WI38 (cell line): ENCODE data around the gene ABI1.

Experiments used
- H3K4me3 ChIP-seq: 2 replicates; pipeline ENCODE4 v1.5.1; 2011; ENCODE audit warnings: low read depth, mild to moderate bottlenecking, control low read depth, low read length
- TF ChIP-seq, protein P1 (sequence below): IDR thresholded peaks from 2 replicates; pipeline ENCODE4 v1.5.1; 2012; ENCODE audit warnings: low read depth, mild to moderate bottlenecking, control low read depth, low read length

The ABI1 gene

DNA sequence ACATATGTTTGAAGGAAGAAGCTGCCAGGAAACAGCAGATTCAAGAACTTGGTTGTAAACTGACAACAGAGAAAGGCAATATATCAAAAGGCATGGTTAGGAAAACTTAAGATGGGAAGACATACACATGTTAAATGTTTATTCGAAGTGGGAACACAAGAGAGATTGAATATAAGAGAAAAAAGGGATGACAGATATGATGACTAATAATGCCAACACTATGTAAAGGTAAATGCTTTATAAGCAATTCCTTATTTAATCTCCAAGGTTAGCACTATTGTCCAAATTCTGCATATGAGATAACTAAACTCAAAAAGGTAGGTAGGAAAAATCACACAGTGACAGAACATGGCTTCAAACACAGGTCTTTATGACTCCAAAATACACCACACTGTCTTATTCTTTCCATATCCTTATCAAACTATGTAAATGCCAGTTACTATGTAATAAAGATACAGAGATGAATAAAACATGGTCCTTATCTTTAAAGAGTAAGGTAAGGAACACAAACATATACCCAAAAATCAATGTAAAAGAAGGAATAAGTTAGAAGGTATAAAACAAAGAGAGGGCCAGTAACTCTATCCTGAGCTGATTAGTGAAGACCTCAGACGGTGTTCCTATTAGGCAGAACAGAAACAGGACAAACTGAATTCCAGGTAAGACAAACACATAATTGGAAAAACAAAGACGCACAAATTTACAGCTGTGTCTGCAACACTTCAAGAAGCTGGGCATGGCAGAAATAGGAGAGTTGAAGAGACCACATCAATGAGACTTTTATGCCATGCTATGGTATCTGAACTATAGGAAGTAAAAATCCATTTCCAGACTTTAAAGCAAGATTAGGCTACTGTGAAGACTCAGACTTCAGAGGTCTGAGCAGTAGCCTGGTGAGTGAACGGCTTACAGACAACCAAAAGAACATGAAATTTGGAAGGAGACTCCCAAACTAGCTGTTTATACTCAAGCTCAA, 56.1 kb downstream of the ABI1 start:
- no peak overlapping the region for H3K4me3 ChIP-seq
- TF ChIP-seq, protein P1, sequence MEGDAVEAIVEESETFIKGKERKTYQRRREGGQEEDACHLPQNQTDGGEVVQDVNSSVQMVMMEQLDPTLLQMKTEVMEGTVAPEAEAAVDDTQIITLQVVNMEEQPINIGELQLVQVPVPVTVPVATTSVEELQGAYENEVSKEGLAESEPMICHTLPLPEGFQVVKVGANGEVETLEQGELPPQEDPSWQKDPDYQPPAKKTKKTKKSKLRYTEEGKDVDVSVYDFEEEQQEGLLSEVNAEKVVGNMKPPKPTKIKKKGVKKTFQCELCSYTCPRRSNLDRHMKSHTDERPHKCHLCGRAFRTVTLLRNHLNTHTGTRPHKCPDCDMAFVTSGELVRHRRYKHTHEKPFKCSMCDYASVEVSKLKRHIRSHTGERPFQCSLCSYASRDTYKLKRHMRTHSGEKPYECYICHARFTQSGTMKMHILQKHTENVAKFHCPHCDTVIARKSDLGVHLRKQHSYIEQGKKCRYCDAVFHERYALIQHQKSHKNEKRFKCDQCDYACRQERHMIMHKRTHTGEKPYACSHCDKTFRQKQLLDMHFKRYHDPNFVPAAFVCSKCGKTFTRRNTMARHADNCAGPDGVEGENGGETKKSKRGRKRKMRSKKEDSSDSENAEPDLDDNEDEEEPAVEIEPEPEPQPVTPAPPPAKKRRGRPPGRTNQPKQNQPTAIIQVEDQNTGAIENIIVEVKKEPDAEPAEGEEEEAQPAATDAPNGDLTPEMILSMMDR: no peak

DNA sequence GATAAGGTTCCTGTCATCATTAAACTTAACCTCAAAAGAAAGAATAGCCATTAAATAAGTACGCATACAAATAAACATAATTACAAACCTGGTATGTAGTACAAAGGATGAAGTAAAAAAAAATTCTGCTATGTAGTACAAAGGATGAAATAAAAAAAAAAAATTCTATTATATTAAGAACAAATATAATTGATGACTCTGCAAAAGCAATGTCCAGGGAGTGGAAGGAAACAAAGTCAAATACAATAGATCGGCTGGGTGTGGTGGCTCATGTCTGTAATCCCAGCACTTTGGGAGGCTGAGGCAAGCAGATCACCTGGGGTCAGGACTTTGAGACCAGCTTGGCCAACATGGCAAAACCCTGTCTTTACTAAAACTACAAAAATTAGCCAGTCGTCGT, 56.9 kb downstream of the ABI1 start:
- H3K4me3 ChIP-seq: no peak overlapping the region
- TF ChIP-seq, protein P1: no peak

DNA sequence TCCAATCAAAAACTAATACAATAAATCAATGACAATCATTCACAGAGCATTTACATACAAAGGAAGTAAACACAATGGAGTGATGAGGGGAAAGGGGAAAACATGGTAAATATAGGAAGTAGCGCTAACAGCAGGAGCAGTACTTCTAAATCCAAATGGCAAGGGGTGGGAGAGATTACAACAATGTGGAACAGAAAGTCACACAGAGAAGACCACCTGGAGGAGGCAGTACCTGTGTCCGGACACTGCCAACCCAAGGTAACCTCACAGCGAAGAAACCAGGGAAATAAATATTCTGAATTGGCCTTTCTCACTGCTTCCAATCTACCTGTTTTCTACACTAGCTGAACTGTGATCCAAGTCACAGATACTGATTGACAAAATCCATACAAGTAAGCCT, 58.2 kb downstream of the ABI1 start:
- H3K4me3 ChIP-seq: no peak overlapping the region
- TF ChIP-seq, protein P1: no peak

DNA sequence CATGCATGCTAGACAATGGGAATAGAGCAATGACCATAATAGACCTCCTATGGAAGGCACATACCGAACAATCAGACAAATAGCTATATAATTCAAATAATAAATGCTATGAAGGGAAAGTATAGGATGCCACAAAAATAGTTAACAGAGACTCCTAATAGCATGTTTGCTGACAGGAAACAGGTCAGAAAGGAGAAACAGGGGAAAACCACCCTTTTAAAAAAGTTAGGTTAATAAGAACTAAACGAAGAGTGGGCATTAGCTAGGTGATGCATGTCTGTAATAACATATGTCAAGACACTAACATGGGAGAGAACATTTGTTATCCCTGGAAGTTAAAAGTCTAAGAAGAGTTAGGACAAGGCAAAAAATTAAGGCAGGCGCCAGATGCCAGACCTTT, 58.9 kb downstream of the ABI1 start:
- TF ChIP-seq, protein P1: no peak
- H3K4me3 ChIP-seq: no peak overlapping the region

DNA sequence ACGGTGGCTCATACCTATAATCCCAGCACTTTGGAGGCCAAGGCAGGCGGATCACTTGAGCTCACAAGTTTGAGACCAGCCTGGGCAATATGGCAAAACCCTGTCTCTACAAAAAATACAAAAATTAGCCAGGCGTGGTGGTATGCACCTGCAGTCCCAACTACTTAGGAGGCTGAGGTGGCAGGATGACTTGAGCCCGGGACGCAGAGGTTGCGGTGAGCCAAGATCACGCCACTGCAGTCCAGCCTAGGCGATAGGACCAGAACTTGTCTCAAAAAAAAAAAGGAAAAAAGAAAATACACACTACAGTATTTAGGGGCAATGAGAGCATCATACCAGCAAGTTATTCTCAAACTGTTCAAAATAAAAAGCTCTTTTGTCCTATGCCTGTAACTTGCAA, 59.5 kb downstream of the ABI1 start:
- H3K4me3 ChIP-seq: no peak overlapping the region
- TF ChIP-seq, protein P1: no peak

DNA sequence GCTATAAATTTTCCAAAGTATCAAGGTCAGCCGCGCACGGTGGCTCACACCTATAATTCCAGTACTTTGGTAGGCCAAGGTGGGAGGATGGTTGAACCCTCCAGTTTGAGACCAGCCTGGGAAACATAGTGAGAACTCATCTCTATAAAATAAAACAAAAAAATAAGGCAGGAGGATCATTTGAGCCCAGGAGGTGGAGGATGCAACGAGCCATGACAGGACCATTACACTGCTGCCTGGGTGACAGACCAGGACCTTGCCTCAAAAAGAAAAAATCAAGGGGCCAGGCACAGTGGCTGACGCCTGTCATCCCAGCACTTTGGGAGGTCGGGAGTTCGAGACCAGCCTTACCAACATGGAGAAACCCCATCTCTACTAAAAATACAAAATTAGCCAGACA, 60.3 kb downstream of the ABI1 start:
- TF ChIP-seq, protein P1: no peak
- no peak overlapping the region for H3K4me3 ChIP-seq

DNA sequence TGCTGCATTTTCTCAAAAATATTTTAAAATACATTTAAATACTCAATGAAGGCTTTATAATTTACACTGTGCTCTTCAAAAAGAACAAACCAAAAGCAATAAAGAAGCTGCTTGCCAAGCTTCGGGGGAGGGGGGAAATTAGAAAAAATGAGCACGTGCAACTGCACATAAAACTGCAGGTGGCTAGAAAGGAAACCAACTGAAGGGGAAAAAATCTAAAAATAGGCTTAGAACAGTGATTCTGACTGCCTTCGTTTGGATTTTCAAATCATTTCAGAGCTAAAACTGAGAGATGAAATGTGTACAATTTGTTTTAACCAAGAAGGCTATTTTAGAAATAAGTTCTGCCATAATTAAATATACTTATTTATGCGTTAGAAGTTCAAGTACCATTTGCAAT, 61.4 kb downstream of the ABI1 start:
- no peak overlapping the region for H3K4me3 ChIP-seq

More for the DNA sequence above, 61.4 kb downstream of the ABI1 start:
- TF ChIP-seq, protein P1: no peak
